Measurements from ENCODE around the gene CCL22. TPM values are rescaled to one million over a fixed set of nuclear protein-coding genes. Genes with fewer than 3 reads are reported as not detected.

The CCL22 gene
- total and polyA plus RNA-seq, 2 of the 4 experiments (the other 2 are of a cell fraction): not detected

DNA sequence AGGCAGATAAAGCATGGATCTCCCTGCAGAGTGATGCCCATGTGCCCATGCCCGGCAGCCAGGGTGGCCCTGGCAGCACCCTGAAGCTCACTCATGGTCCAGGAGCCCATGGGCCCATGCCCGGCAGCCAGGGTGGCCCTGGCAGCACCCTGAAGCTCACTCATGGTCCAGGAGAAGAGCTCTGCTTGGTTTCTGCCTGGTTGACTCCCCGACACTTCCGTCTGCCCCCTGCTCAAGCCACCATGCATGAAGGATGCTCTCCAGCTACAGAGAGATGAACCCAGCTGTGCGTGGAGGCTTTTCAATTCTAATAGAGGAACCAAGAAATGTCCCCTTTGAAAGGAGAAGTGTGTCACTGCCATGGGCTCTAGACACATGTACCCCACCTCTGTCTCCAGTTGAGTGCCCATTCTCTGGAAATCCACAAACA, 54.7 kb downstream of the CCL22 start:
- H4K8ac ChIP-seq (ENCODE audit: low read depth in 2 of 2, low read length in 2 of 2): no peak overlapping the region
- H4K91ac ChIP-seq (ENCODE audit: insufficient read depth, low read depth, low read length): no peak overlapping the region
- no peak overlapping the region for H3K9ac ChIP-seq (ENCODE audit: low read depth, low read length)
- H2BK120ac ChIP-seq (ENCODE audit: low read depth, low read length): no peak overlapping the region
- no peak overlapping the region for H3K18ac ChIP-seq (ENCODE audit: low read depth, low read length)
- CTCF ChIA-PET: interaction anchor here (1.8 kb wide), 1 partner anchor 9 kb away, joined by 4 read pairs; no protein-coding TSS in a partner anchor
- no peaks in the 10 kb centered on the region for H4K20me1 ChIP-seq (ENCODE audit: insufficient read depth, low read length)
- no peak overlapping the region for H3K23ac ChIP-seq (ENCODE audit: low read depth, low read length)
- H3K79me1 ChIP-seq (ENCODE audit: low read depth in 1 of 2, low read length in 2 of 2): no peaks in the 10 kb centered on the region
- no peak overlapping the region for H2BK20ac ChIP-seq (ENCODE audit: low read depth, low read length)
- no peak overlapping the region for H2AK5ac ChIP-seq (ENCODE audit: low read depth, low read length)
- intact Hi-C loops (cut with micrococcal nuclease) (no loop called here), in situ Hi-C loops (cut with MboI; ENCODE audit: low sequenced_read_pairs) (loop anchor here (10.0 kb wide), 1 partner anchor 329 kb away; no protein-coding TSS in a partner anchor), dilution Hi-C loops (cut with HindIII; ENCODE audit: low sequenced_read_pairs, unreplicated experiment) (no loop called here)
- no peak overlapping the region for H3K27ac ChIP-seq (ENCODE audit: insufficient read depth, low read length)
- H2AFZ ChIP-seq (replicated peaks; ENCODE audit: low read length, poor library complexity): no peak overlapping the region
- DNase-seq: no peak
- no peak overlapping the region for H3K4me3 ChIP-seq (ENCODE audit: insufficient read depth, low read depth, low read length)
- ATAC-seq (ENCODE audit: low read depth): no peak
- H3K4ac ChIP-seq (ENCODE audit: low read depth, low read length): no peak overlapping the region
- H3K56ac ChIP-seq (ENCODE audit: extremely low read depth, insufficient read depth, low read length): no peak overlapping the region
- H3K9me3 ChIP-seq (ENCODE audit: control insufficient read depth, insufficient read depth, low read length): no peaks in the 10 kb centered on the region
- no peak overlapping the region for H4K5ac ChIP-seq (ENCODE audit: low read depth, low read length)
- H3K4me2 ChIP-seq (ENCODE audit: low read depth, low read length): no peak overlapping the region
- no peak overlapping the region for H2BK5ac ChIP-seq (ENCODE audit: low read depth, low read length, poor library complexity, severe bottlenecking)
- WGBS, 2 experiments (ENCODE audit: extremely low coverage in 2 of 2, insufficient read length in 1 of 2): 81% methylated on average over 5 of the region's 5 CpGs; no CpG with 5 or more reads in 1 of the 2 experiments
- H3K36me3 ChIP-seq (ENCODE audit: control insufficient read depth, insufficient read depth, low read length): no peaks in the 10 kb centered on the region
- POLR2A ChIA-PET (ENCODE audit: unreplicated experiment): no interaction called here
- no peak overlapping the region for H2AK9ac ChIP-seq (replicated peaks; ENCODE audit: low read depth, low read length, poor library complexity)
- H3K14ac ChIP-seq (replicated peaks; ENCODE audit: low read depth, low read length): no peak overlapping the region
- no peaks in the 10 kb centered on the region for H3K9me1 ChIP-seq (ENCODE audit: insufficient read depth, low read length)
- TF ChIP-seq MAFK (IDR thresholded peaks at IDR 0.05; ENCODE audit: low read depth, low read length) (no peak), RFX5 (IDR thresholded peaks at IDR 0.05; ENCODE audit: low read depth, low read length) (no peak), SMC3 (IDR thresholded peaks at IDR 0.05; ENCODE audit: low read depth, low read length) (no peak), MXI1 (IDR thresholded peaks at IDR 0.05; ENCODE audit: borderline replicate concordance, low read depth, low read length) (no peak), RCOR1 (IDR thresholded peaks at IDR 0.05; ENCODE audit: insufficient replicate concordance, low read length) (no peak), CHD1 (IDR thresholded peaks at IDR 0.05; ENCODE audit: low read depth, low read length) (no peak), CEBPB (IDR thresholded peaks at IDR 0.05; ENCODE audit: low read depth, low read length) (no peak), BHLHE40 (IDR thresholded peaks at IDR 0.05; ENCODE audit: low read depth, low read length) (no peak), FOS (IDR thresholded peaks at IDR 0.05; ENCODE audit: low read depth, low read length) (no peak), MAZ (IDR thresholded peaks at IDR 0.05; ENCODE audit: borderline replicate concordance, low read depth, low read length) (no peak), POLR2A (IDR thresholded peaks at IDR 0.05; ENCODE audit: low read depth, low read length) (no peak), RAD21 (IDR thresholded peaks at IDR 0.05; ENCODE audit: low read length) (no peak), NFE2L2 (IDR thresholded peaks at IDR 0.05; ENCODE audit: low read depth, low read length) (no peak)
- TF ChIP-seq, protein P1, sequence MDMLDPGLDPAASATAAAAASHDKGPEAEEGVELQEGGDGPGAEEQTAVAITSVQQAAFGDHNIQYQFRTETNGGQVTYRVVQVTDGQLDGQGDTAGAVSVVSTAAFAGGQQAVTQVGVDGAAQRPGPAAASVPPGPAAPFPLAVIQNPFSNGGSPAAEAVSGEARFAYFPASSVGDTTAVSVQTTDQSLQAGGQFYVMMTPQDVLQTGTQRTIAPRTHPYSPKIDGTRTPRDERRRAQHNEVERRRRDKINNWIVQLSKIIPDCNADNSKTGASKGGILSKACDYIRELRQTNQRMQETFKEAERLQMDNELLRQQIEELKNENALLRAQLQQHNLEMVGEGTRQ (IDR thresholded peaks at IDR 0.05; ENCODE audit: low read depth, low read length): no peak
- TF ChIP-seq, protein P2, sequence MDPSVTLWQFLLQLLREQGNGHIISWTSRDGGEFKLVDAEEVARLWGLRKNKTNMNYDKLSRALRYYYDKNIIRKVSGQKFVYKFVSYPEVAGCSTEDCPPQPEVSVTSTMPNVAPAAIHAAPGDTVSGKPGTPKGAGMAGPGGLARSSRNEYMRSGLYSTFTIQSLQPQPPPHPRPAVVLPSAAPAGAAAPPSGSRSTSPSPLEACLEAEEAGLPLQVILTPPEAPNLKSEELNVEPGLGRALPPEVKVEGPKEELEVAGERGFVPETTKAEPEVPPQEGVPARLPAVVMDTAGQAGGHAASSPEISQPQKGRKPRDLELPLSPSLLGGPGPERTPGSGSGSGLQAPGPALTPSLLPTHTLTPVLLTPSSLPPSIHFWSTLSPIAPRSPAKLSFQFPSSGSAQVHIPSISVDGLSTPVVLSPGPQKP (IDR thresholded peaks at IDR 0.05; ENCODE audit: borderline replicate concordance, low read depth, low read length): no peak
- TF ChIP-seq, protein P3, sequence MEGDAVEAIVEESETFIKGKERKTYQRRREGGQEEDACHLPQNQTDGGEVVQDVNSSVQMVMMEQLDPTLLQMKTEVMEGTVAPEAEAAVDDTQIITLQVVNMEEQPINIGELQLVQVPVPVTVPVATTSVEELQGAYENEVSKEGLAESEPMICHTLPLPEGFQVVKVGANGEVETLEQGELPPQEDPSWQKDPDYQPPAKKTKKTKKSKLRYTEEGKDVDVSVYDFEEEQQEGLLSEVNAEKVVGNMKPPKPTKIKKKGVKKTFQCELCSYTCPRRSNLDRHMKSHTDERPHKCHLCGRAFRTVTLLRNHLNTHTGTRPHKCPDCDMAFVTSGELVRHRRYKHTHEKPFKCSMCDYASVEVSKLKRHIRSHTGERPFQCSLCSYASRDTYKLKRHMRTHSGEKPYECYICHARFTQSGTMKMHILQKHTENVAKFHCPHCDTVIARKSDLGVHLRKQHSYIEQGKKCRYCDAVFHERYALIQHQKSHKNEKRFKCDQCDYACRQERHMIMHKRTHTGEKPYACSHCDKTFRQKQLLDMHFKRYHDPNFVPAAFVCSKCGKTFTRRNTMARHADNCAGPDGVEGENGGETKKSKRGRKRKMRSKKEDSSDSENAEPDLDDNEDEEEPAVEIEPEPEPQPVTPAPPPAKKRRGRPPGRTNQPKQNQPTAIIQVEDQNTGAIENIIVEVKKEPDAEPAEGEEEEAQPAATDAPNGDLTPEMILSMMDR (conservative IDR thresholded peaks at IDR 0.05; ENCODE audit: low read depth, low read length): no peak
- BruUV-seq (replicated peaks): no TSS peak
- peaks cover 1% of the 10 kb centered on the region; the same call in 1 of the 2 replicates for H3K4me1 ChIP-seq (ENCODE audit: control insufficient read depth, insufficient read depth, low read length)
- peaks cover 45% of the 10 kb centered on the region for H3K27me3 ChIP-seq (ENCODE audit: control insufficient read depth, insufficient read depth, low read length)
- H2BK15ac ChIP-seq (ENCODE audit: low read depth, low read length): no peak overlapping the region

Data from IMR-90 (cell line).